ENCODE measurements around the gene P2RY6.

DNA sequence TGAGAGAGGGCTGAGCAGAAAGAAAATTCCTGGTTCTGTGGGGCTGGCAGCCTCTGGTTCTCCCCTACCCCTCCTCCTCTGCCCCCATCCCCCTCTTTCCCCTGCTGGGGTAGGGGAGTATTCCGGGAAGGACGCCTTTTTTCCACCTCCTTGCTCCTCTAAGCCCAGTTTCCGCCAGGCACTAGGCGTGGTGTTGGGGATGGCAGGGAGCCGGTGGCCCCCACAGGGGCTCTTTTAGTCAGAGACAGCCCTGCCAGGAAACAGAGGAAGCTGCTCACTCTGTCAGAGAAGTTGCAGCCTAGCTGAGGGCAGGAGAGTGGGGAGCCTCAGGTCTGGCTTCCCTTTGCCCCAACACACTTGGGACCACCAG is 20.4 kb downstream of the P2RY6 start:
- TF ChIP-seq CTCF (IDR thresholded peaks at IDR 0.05) (no peak), ZFX (IDR thresholded peaks at IDR 0.05; ENCODE audit: borderline replicate concordance) (no peak)
